NCI-H146 treated with DMSO at 0.1 percent for 48 hours (cell line): ENCODE measurements around the gene C18orf54.
"Not testable (repeated sequence)": the region's sequence is repeated elsewhere in the genome, so short reads cannot be mapped to it uniquely, and the experiment has no call there.

Experiments
- DNase-seq: peaks from one replicate; lab custom pipeline; 2025; ENCODE audit not compliant: unreplicated experiment; lab: John Stamatoyannopoulos, UW

C18orf54 gene

DNA sequence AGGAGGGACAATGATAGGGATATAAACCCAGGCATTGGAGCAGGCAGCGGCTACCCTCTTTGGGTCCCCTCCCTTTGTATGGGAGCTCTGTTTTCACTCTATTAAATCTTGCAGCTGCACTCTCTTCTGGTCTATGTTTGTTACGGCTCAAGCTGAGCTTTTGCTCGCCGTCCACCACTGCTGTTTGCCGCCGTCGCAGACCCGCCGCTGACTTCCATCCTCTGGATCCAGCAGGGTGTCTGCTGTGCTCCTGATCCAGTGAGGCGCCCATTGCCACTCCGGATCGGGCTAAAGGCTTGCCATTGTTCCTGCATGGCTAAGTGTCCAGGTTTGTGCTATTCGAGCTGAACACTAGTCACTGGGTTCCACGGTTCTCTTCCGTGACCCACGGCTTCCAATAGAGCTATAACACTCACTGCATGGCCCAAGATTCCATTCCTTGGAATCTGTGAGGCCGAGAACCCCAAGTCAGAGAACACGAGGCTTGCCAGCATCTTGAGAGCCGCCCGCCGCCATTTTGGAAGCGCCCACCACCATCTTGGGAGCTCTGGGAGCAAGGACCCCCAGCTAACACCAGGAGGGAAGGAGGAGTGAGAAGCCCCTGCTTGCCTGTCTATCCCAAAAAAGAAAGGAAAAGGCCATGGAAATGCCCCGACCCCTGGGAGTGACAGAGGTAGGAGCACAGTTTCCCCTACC, 29.2 kb downstream of the C18orf54 start:
- DNase-seq, result not testable (repeated sequence)

DNA sequence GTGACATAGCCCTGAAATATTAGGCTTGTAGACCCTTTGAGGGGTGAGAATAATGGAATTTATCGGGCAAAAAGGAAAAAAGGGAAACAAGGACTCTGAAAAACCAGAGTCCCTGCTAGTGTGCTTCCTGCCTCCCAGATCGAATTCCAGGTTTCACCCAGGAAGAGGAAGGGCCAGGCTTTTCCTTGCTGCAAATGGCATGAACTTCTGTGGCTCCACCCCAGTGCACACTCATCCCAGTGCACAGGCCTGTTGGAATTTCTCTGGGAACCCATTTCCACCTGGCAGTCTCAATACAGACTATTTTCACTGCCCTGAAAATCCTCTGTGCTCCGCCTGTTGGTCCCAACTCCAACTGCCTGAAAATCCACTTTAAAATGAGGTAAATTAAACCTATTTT, 29.9 kb downstream of the C18orf54 start:
- no peak for DNase-seq

GRCh38 chr18:54388203-54389142, 30.8 kb downstream of the C18orf54 start:
- no peak for DNase-seq

DNA sequence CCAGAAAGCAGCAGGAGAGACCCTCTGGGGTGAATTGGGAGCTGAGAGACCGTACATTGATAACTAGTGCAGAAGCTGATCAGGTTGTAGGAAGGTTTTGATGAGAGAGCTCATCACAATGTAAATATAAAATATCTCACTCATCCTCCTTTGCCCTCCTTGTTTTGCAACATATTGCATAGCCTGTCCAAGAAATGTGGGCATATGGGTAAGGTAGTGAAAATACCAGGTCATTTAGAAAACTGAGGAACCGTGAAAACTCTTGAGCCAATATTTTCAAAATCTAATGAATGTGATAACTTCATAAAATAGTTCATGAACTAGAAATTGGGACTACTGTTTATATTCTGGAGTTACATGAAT, 31.4 kb downstream of the C18orf54 start:
- no peak for DNase-seq

- DNase-seq, result no peak
Measured at GRCh38 chr18:54390838-54391237, 33.1 kb downstream of the C18orf54 start.

DNA sequence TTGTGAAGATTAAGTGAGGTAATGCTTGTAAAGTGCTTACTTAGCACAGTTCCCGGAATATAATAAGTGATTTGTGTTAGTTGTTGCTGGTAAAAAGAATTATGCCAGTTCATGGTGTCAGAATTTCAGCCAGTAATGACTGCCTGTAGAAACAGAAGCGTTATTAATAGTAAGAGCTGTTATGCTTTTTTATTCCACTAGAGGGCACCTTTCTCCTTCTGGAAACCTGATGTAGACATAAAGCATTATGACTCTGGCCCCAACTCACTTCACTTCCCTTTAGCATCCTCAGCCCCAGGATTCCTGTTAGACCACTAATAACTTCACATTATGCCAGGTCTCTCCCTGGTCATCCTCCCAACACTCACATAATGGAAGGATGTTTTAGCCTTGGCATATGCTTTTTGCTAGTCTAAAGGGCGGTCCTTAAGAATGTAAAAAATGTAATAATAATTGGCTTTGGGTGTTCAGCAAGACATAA, 34.9 kb downstream of the C18orf54 start:
- DNase-seq, result peak; percentile 81

GRCh38 chr18:54393648-54394294, 36.1 kb downstream of the C18orf54 start:
- DNase-seq, result no peak

DNA sequence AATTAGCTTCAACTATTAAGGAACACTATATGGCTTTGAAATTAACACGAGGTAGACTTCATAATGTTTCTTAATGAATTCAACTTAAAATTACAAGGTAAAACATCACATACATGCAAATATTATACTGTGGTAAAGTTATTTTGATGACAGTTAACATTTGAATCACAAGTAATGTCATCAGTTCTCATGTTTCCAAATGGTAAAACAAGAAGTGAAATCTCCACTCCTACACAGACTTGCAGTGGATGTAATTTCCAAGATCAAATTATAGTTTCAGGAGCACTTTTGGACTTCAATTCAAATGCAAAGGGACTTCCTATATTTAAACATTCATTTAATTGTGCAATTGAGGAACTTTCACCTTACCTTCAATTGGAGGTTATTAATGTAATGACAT, 39.1 kb downstream of the C18orf54 start:
- DNase-seq, result no peak

- no peak for DNase-seq
Measured at GRCh38 chr18:54405290-54405689, 47.6 kb downstream of the C18orf54 start.

DNA sequence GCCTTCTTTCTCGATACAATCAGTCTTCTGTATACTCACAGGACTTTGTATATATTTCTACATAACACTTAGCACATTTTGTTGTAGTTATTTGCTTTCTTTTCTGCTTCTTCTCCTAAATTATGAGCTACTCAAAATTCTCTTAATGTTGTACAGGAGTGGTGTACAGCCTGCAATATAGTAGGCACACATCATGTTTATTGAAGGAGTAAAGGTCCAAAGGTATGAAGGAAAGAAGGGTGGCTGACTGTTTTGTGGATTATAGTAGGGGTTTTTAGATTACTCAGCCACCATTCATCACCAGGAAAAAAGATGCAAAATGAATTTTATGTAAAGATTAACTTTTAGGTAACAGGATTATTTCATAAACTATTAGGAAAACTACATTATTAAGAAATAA, 54.1 kb downstream of the C18orf54 start:
- DNase-seq, result no peak

- DNase-seq, result no peak
Measured at GRCh38 chr18:54415086-54415485, 57.4 kb downstream of the C18orf54 start.

DNA sequence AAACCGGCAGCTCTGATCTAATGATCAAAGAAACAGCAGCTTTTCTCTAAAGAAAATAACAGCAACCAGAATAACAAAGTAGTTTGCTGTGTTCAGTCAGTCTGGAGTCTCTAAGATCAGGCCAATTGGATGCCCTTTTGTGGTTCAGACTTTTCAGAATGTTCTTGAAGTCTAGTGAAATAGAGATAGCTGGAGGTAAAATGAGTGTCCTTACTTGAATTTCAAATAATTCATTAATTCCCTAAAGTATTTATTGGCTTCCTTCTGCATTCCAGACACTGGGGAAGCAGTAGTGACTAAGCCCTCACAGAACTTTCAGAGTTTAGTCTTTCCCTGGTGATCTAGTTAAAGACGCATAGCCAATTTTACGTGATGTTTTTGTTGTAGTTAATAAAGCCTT, 58.7 kb downstream of the C18orf54 start:
- no peak for DNase-seq

DNA sequence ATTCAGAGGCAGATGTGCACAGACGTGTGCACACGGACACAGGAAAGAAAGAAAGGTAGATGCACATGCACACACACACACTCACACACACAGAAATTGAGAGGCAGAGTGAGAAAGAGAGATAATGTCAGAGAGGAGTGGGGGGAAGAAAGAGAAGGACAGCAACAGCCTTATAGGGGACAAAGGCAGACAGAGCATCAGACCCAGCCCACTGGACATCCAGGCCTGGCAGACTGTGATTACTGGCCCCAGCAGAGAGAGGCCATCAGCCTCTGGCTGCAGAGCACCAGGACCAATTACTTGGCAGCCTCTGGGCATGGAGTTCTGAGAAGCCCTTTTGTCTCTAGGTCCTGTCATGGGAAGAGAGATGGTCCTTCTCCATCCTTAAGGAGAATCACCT, 66.1 kb downstream of the C18orf54 start:
- no peak for DNase-seq

- no peak for DNase-seq
Measured at GRCh38 chr18:54426085-54426665, 68.5 kb downstream of the C18orf54 start.
